HFFc6 (cell line): ENCODE results near the gene MOCS1. TPM values are rescaled to one million over a fixed set of nuclear protein-coding genes. Genes with fewer than 3 reads are reported as not detected.

Experiments used
- DNase-seq: peaks from one replicate; pipeline ENCODE4 v3.0.0-alpha.2; 2018
- H3K27ac Mint-ChIP-seq: 2 replicates; pipeline ENCODE4 v1.8.0; 2020; ENCODE audit warnings: mild to moderate bottlenecking, mixed read lengths
- H3K27me3 Mint-ChIP-seq: 2 replicates; pipeline ENCODE4 v1.8.0; 2021; ENCODE audit warnings: mild to moderate bottlenecking, moderate library complexity, mixed read lengths; ENCODE audit not compliant: insufficient read depth
- H3K36me3 Mint-ChIP-seq: 2 replicates; pipeline ENCODE4 v1.8.0; 2021; ENCODE audit warnings: low read depth, mixed read lengths
- H3K4me1 Mint-ChIP-seq: 2 replicates; pipeline ENCODE4 v1.8.0; 2020; ENCODE audit warnings: low read depth, mixed read lengths
- H3K4me3 Mint-ChIP-seq: 2 replicates; pipeline ENCODE4 v1.8.0; 2020; ENCODE audit warnings: mild to moderate bottlenecking, moderate library complexity, mixed read lengths
- H3K9me3 Mint-ChIP-seq: 2 replicates; pipeline ENCODE4 v1.8.0; 2020; ENCODE audit warnings: mild to moderate bottlenecking, mixed read lengths
- CTCF ChIP-seq: fragments of 200-600 bp; sonication (generic); IDR thresholded peaks from 2 replicates; pipeline ENCODE4 v1.5.0; 2021; ENCODE audit warnings: antibody characterized with exemption, mild to moderate bottlenecking
- total RNA-seq, 6 experiments: library from RNA; stranded (reverse); fragmentation: NEBNext Ultra II Directional; extraction: Animal tissue kit (Norgen Biotek cat#: 25700); gene quantifications; 2 replicates in 1 of 6; 3 replicates in 5 of 6; pipeline ENCODE4 v1.2.3, GENCODE V29; 2021

Gene MOCS1
- total RNA-seq, 6 experiments from 2014 or later = 7.9 to 11.1 (median 9.2) TPM

GRCh38 chr6:39941138-39941537 lies 6.9 kb upstream of the MOCS1 start:
- peaks cover 5% of the 10 kb centered on the region for H3K27me3 Mint-ChIP-seq
- DNase-seq = peak; percentile 4
- H3K4me1 Mint-ChIP-seq = no peaks in the 10 kb centered on the region
- H3K36me3 Mint-ChIP-seq = no peaks in the 10 kb centered on the region
- no peak overlapping the region for H3K27ac Mint-ChIP-seq
- TF ChIP-seq CTCF = no peak
- no peaks in the 10 kb centered on the region for H3K9me3 Mint-ChIP-seq
- H3K4me3 Mint-ChIP-seq = no peak overlapping the region

GRCh38 chr6:39938773-39939654 lies 4.8 kb upstream of the MOCS1 start:
- Mint-ChIP-seq H3K27ac (no peak overlapping the region), H3K4me1 (no peaks in the 10 kb centered on the region), H3K9me3 (no peaks in the 10 kb centered on the region), H3K4me3 (no peak overlapping the region), H3K36me3 (no peaks in the 10 kb centered on the region), H3K27me3 (peaks cover 5% of the 10 kb centered on the region)
- no peak for TF ChIP-seq CTCF
- DNase-seq = no peak

- Mint-ChIP-seq H3K4me3 (no peak overlapping the region), H3K27me3 (peaks cover 3% of the 10 kb centered on the region), H3K9me3 (no peaks in the 10 kb centered on the region), H3K4me1 (peaks cover 11% of the 10 kb centered on the region), H3K27ac (no peak overlapping the region), H3K36me3 (no peaks in the 10 kb centered on the region)
- TF ChIP-seq CTCF = no peak
- no peak for DNase-seq
Measured at GRCh38 chr6:39937686-39938333, 3.5 kb upstream of the MOCS1 start.

- Mint-ChIP-seq H3K27me3 (peaks cover 3% of the 10 kb centered on the region), H3K36me3 (no peaks in the 10 kb centered on the region), H3K9me3 (no peaks in the 10 kb centered on the region), H3K27ac (no peak overlapping the region), H3K4me3 (no peak overlapping the region), H3K4me1 (peaks cover 11% of the 10 kb centered on the region)
- no peak for DNase-seq
- TF ChIP-seq CTCF = no peak
Measured at GRCh38 chr6:39936857-39937256, 2.6 kb upstream of the MOCS1 start.

- no peak overlapping the region for H3K4me3 Mint-ChIP-seq
- H3K36me3 Mint-ChIP-seq = no peaks in the 10 kb centered on the region
- TF ChIP-seq CTCF = no peak
- DNase-seq = no peak
- H3K9me3 Mint-ChIP-seq = no peaks in the 10 kb centered on the region
- peaks cover 17% of the 10 kb centered on the region for H3K4me1 Mint-ChIP-seq
- peaks cover 3% of the 10 kb centered on the region for H3K27me3 Mint-ChIP-seq
- H3K27ac Mint-ChIP-seq = no peak overlapping the region
Measured at GRCh38 chr6:39935241-39935640, 979 bp upstream of the MOCS1 start.
